Panc1 (cell line): ENCODE data around the gene ANGPTL3.

ENCODE experiments used
- CTCF ChIP-seq: fragments of 450-650 bp; IDR thresholded peaks from 2 replicates; pipeline ENCODE4 v1.5.1; 2017; ENCODE audit warnings: mild to moderate bottlenecking
- POLR2AphosphoS5 ChIP-seq: IDR thresholded peaks from 2 replicates; pipeline ENCODE4 v1.6.1; 2012; ENCODE audit warnings: mild to moderate bottlenecking, low read depth, low read length, moderate library complexity
- REST ChIP-seq, 2 experiments: IDR thresholded peaks; 2 replicates each; pipeline ENCODE4 v1.6.1; 2011 to 2012; ENCODE audit warnings: low read depth in 2 of 2, control low read depth in 1 of 2, low read length in 1 of 2, mild to moderate bottlenecking in 1 of 2, moderate library complexity in 1 of 2; ENCODE audit not compliant: insufficient read depth in 1 of 2
- SIN3A ChIP-seq: IDR thresholded peaks from 2 replicates; pipeline ENCODE4 v1.6.1; 2012; ENCODE audit warnings: low read depth, mild to moderate bottlenecking, low read length, moderate library complexity, borderline replicate concordance; ENCODE audit not compliant: insufficient read depth
- TCF7L2 ChIP-seq: IDR thresholded peaks from 2 replicates; pipeline ENCODE4 v1.6.1; 2011; ENCODE audit warnings: mild to moderate bottlenecking, low read depth, low read length, inconsistent platforms

- TF ChIP-seq CTCF (no peak), POLR2AphosphoS5 (no peak), SIN3A (no peak), REST (IDR thresholded peaks at IDR 0.05; ENCODE audit: insufficient read depth in 1 of 2, low read depth in 2 of 2, low read length in 1 of 2) (no peak), TCF7L2 (no peak)
Measured at GRCh38 chr1:62637392-62638105, 40.2 kb downstream of the ANGPTL3 start.
